Urinary bladder (tissue), 4 donors: ENCODE results near the gene MEGF9. TPM values are rescaled to one million over a fixed set of nuclear protein-coding genes. Genes with fewer than 3 reads are reported as not detected.
A peak's percentile ranks its signal among the peaks of the same experiment; 100 is the strongest.
"Not testable (repeated sequence)": the region's sequence is repeated elsewhere in the genome, so short reads cannot be mapped to it uniquely, and the experiment has no call there.

Experiments used
- DNase-seq: peaks from one replicate; pipeline ENCODE4 v3.0.0-alpha.2; 2015; ENCODE audit errors: extremely low spot score
- H3K27ac ChIP-seq: one replicate; pipeline ENCODE4 v1.5.1; 2013; ENCODE audit warnings: low read depth, mild to moderate bottlenecking, moderate library complexity
- H3K36me3 ChIP-seq: one replicate; pipeline ENCODE4 v1.6.1; 2013; ENCODE audit warnings: mild to moderate bottlenecking, moderate library complexity; ENCODE audit not compliant: insufficient read depth
- H3K4me1 ChIP-seq: one replicate; pipeline ENCODE4 v1.6.1; 2013; ENCODE audit warnings: mild to moderate bottlenecking, moderate library complexity; ENCODE audit not compliant: insufficient read depth
- H3K4me3 ChIP-seq: one replicate; pipeline ENCODE4 v1.5.1; 2013; ENCODE audit warnings: low read depth, low read length
- WGBS: extraction: QIAGEN DNeasy Blood & Tissue Kit; methylation state at CpG from one replicate; pipeline ENCODE4 v1.1.7; 2013; 5-methylcytosine and 5-hydroxymethylcytosine counted together
- polyA plus RNA-seq: library from polyadenylated mRNA; stranded (reverse); fragments of 200-250 nt; gene quantifications from one replicate; pipeline ENCODE4 v1.2.3, GENCODE V29; 2013
- total RNA-seq: library from RNA; depleted of rRNA; stranded (reverse); fragments of >200 nt; gene quantifications from one replicate; pipeline ENCODE4 v1.2.3, GENCODE V29; 2014
- donor health status: healthy with polysubstance abuse.
- donor health status: healthy.

Gene MEGF9
- total RNA-seq (18.3 TPM), polyA plus RNA-seq (9.7 TPM)

GRCh38 chr9:120714088-120714845, at the start of gene MEGF9:
MEGF9 (minus strand) TSS chr9:120714470; CDS start chr9:120714358, 112 bp downstream.
- peak; percentile 93 for DNase-seq
- peak within 1 kb of the TSS; percentile 82 for H3K4me3 ChIP-seq
- H3K36me3 ChIP-seq: no peaks in the 10 kb centered on the region
- H3K4me1 ChIP-seq: no peaks in the 10 kb centered on the region
- H3K27ac ChIP-seq: peak within 1 kb of the TSS; percentile 70
- WGBS: under 1% methylated on average over 102 of the region's 102 CpGs

- Histone ChIP-seq H3K4me3 (no peak overlapping the region), H3K36me3 (peaks cover 5% of the 10 kb centered on the region), H3K27ac (no peak overlapping the region), H3K4me1 (no peaks in the 10 kb centered on the region)
- 81% methylated on average over 2 of the region's 2 CpGs for WGBS
- no peak for DNase-seq
These were observed 46.7 kb upstream of the MEGF9 start for GRCh38 chr9:120761006-120761405.

- H3K36me3 ChIP-seq: peaks cover 5% of the 10 kb centered on the region
These were observed 45.6 kb upstream of the MEGF9 start for GRCh38 chr9:120759755-120760400.

GRCh38 chr9:120758544-120758943, 44.3 kb upstream of the MEGF9 start:
- DNase-seq: no peak
- Histone ChIP-seq H3K27ac (no peak overlapping the region), H3K4me3 (no peak overlapping the region), H3K4me1 (no peaks in the 10 kb centered on the region), H3K36me3 (peaks cover 5% of the 10 kb centered on the region)
- WGBS: 86% methylated on average over 3 of the region's 3 CpGs

More at GRCh38 chr9:120759755-120760400, 45.6 kb upstream of the MEGF9 start:
- Histone ChIP-seq H3K4me1 (no peaks in the 10 kb centered on the region), H3K4me3 (no peak overlapping the region), H3K27ac (no peak overlapping the region)
- 95% methylated on average over 9 of the region's 9 CpGs for WGBS
- DNase-seq: no peak

GRCh38 chr9:120757026-120757913, 43.0 kb upstream of the MEGF9 start:
- no peak for DNase-seq
- Histone ChIP-seq H3K4me3 (no peak overlapping the region), H3K4me1 (no peaks in the 10 kb centered on the region), H3K27ac (no peak overlapping the region), H3K36me3 (no peaks in the 10 kb centered on the region)
- WGBS: 60% methylated on average over 6 of the region's 6 CpGs

GRCh38 chr9:120756531-120756930, 42.3 kb upstream of the MEGF9 start:
- Histone ChIP-seq H3K27ac (no peak overlapping the region), H3K4me1 (no peaks in the 10 kb centered on the region), H3K36me3 (no peaks in the 10 kb centered on the region), H3K4me3 (no peak overlapping the region)
- 12% methylated on average over 1 of the region's 1 CpG for WGBS
- DNase-seq: no peak

GRCh38 chr9:120755810-120756434, 41.7 kb upstream of the MEGF9 start:
- DNase-seq: peak; percentile 18
- Histone ChIP-seq H3K4me3 (no peak overlapping the region), H3K36me3 (no peaks in the 10 kb centered on the region), H3K27ac (no peak overlapping the region), H3K4me1 (no peaks in the 10 kb centered on the region)
- 16% methylated on average over 6 of the region's 6 CpGs for WGBS

GRCh38 chr9:120755044-120755443, 40.8 kb upstream of the MEGF9 start:
- WGBS: 94% methylated on average over 2 of the region's 2 CpGs
- H3K36me3 ChIP-seq: no peaks in the 10 kb centered on the region
- DNase-seq: no peak
- H3K4me3 ChIP-seq: no peak overlapping the region
- H3K4me1 ChIP-seq: no peaks in the 10 kb centered on the region
- H3K27ac ChIP-seq: no peak overlapping the region

GRCh38 chr9:120750421-120750820, 36.2 kb upstream of the MEGF9 start:
- Histone ChIP-seq H3K4me3 (no peak overlapping the region), H3K4me1 (no peaks in the 10 kb centered on the region), H3K36me3 (no peaks in the 10 kb centered on the region), H3K27ac (no peak overlapping the region)
- DNase-seq: no peak
- WGBS: 93% methylated on average over 5 of the region's 5 CpGs

- H3K36me3 ChIP-seq, DNase-seq, H3K4me3 ChIP-seq, H3K27ac ChIP-seq, H3K4me1 ChIP-seq: not testable (repeated sequence)
- WGBS: 95% methylated on average over 26 of the region's 26 CpGs
These were observed 32.1 kb upstream of the MEGF9 start for GRCh38 chr9:120746366-120746765.

GRCh38 chr9:120745278-120745677, 31.0 kb upstream of the MEGF9 start:
- DNase-seq: no peak
- no peak overlapping the region for H3K4me3 ChIP-seq
- WGBS: 93% methylated on average over 6 of the region's 6 CpGs
- no peaks in the 10 kb centered on the region for H3K4me1 ChIP-seq
- H3K36me3 ChIP-seq: no peaks in the 10 kb centered on the region
- H3K27ac ChIP-seq: no peak overlapping the region

GRCh38 chr9:120742951-120743416, 28.7 kb upstream of the MEGF9 start:
- 87% methylated on average over 6 of the region's 6 CpGs for WGBS
- Histone ChIP-seq H3K36me3 (no peaks in the 10 kb centered on the region), H3K4me1 (no peaks in the 10 kb centered on the region), H3K4me3 (no peak overlapping the region), H3K27ac (no peak overlapping the region)
- no peak for DNase-seq

GRCh38 chr9:120741701-120742100, 27.4 kb upstream of the MEGF9 start:
- no peak overlapping the region for H3K27ac ChIP-seq
- H3K4me1 ChIP-seq: no peaks in the 10 kb centered on the region
- H3K4me3 ChIP-seq: no peak overlapping the region
- H3K36me3 ChIP-seq: no peaks in the 10 kb centered on the region
- DNase-seq: no peak
- 97% methylated on average over 1 of the region's 1 CpG for WGBS
